Neutrophil (primary cell): ENCODE data around the gene ABL1.

Source experiments
- H3K27ac ChIP-seq: fragments of 200-600 bp; sonication (generic); 2 replicates; pipeline ENCODE4 v1.5.1; 2016; ENCODE audit warnings: mild to moderate bottlenecking, moderate library complexity
- H3K27me3 ChIP-seq: fragments of 200-600 bp; sonication (generic); 2 replicates; pipeline ENCODE4 v1.6.0; 2016; ENCODE audit warnings: mild to moderate bottlenecking
- H3K36me3 ChIP-seq: fragments of 200-600 bp; sonication (generic); 2 replicates; pipeline ENCODE4 v1.5.1; 2017
- H3K4me1 ChIP-seq, 2 experiments: fragments of 200-600 bp in 1 of 2; sonication (generic) in 1 of 2; 1 replicate in 1 of 2; 2 replicates in 1 of 2; pipeline versions ENCODE4 v1.5.1 to v1.6.1; 2013 to 2016; ENCODE audit warnings: low read depth in 1 of 2, low read length in 1 of 2, mild to moderate bottlenecking in 1 of 2, moderate library complexity in 1 of 2; ENCODE audit not compliant: control insufficient read depth in 1 of 2, insufficient read depth in 1 of 2
- H3K4me3 ChIP-seq, 2 experiments: fragments of 200-600 bp in 1 of 2; sonication (generic) in 1 of 2; 1 replicate in 1 of 2; 2 replicates in 1 of 2; pipeline ENCODE4 v1.5.1; 2013 to 2016; ENCODE audit warnings: low read depth in 1 of 2, low read length in 1 of 2, mild to moderate bottlenecking in 1 of 2, moderate library complexity in 1 of 2
- H3K9me3 ChIP-seq: fragments of 200-600 bp; sonication (generic); 2 replicates; pipeline ENCODE4 v1.5.1; 2016
- CTCF ChIP-seq: fragments of 200-600 bp; sonication (generic); IDR thresholded peaks from 2 replicates; pipeline ENCODE4 v1.5.1; 2016; ENCODE audit warnings: antibody characterized with exemption

ABL1 gene

GRCh38 chr9:130930804-130931349, 95.8 kb downstream of the ABL1 start:
- Histone ChIP-seq H3K27ac (no peak overlapping the region), H3K9me3 (no peaks in the 10 kb centered on the region), H3K4me3 (no peak overlapping the region), H3K27me3 (peaks cover 65% of the 10 kb centered on the region), H3K4me1 (no peaks in the 10 kb centered on the region), H3K36me3 (no peaks in the 10 kb centered on the region)
- TF ChIP-seq CTCF: no peak

- Histone ChIP-seq H3K27ac (no peak overlapping the region), H3K4me3 (no peak overlapping the region), H3K36me3 (no peaks in the 10 kb centered on the region), H3K9me3 (no peaks in the 10 kb centered on the region), H3K27me3 (peaks cover 68% of the 10 kb centered on the region), H3K4me1 (no peaks in the 10 kb centered on the region)
- TF ChIP-seq CTCF: no peak
Observed at GRCh38 chr9:130931508-130932254, 96.6 kb downstream of the ABL1 start.

GRCh38 chr9:130932255-130933079, 97.4 kb downstream of the ABL1 start:
- Histone ChIP-seq H3K9me3 (no peaks in the 10 kb centered on the region), H3K27ac (no peak overlapping the region), H3K36me3 (no peaks in the 10 kb centered on the region), H3K4me1 (no peaks in the 10 kb centered on the region), H3K4me3 (no peak overlapping the region), H3K27me3 (peaks cover 76% of the 10 kb centered on the region)
- TF ChIP-seq CTCF: no peak

- Histone ChIP-seq H3K27me3 (peaks cover 85% of the 10 kb centered on the region), H3K4me3 (no peak overlapping the region), H3K27ac (no peak overlapping the region), H3K9me3 (no peaks in the 10 kb centered on the region), H3K36me3 (no peaks in the 10 kb centered on the region), H3K4me1 (no peaks in the 10 kb centered on the region)
- no peak for TF ChIP-seq CTCF
Observed at GRCh38 chr9:130933114-130934046, 98.3 kb downstream of the ABL1 start.

- no peak overlapping the region for H3K27ac ChIP-seq
- no peak overlapping the region for H3K4me3 ChIP-seq
- H3K4me1 ChIP-seq: peaks cover 4 to 6% of the 10 kb centered on the region in 2 experiments
- H3K27me3 ChIP-seq: peaks cover 93% of the 10 kb centered on the region
- TF ChIP-seq CTCF: no peak
- no peaks in the 10 kb centered on the region for H3K9me3 ChIP-seq
- no peaks in the 10 kb centered on the region for H3K36me3 ChIP-seq
Observed at GRCh38 chr9:130934246-130934645, 99.2 kb downstream of the ABL1 start.
